Amygdala (tissue), 56 donors: ENCODE data around the gene RALY.

ENCODE experiments used
- DNase-seq, 56 donors: peaks; one replicate each; lab custom pipeline; 2025; lab: John Stamatoyannopoulos, UW

The RALY gene

DNA sequence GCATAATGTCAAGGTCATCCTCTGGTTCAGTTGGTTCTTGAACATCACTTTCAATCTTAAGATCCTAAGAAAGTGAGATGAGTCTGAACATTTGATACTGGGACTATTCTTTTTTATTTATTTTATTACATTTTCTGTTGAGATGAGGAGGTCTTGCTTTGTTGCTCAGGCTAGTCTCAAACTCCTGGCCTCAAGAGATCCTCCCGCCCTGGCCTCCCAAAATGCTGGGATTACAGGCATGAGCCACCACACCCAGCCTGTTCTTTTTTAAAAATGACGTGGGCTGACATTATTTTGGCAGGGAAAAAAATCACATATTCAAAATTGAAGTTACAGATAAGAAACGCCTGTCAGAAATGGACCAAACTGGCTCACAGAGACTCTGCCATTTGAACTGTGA lies 104.9 kb downstream of the RALY start:
- no peak for DNase-seq

DNA sequence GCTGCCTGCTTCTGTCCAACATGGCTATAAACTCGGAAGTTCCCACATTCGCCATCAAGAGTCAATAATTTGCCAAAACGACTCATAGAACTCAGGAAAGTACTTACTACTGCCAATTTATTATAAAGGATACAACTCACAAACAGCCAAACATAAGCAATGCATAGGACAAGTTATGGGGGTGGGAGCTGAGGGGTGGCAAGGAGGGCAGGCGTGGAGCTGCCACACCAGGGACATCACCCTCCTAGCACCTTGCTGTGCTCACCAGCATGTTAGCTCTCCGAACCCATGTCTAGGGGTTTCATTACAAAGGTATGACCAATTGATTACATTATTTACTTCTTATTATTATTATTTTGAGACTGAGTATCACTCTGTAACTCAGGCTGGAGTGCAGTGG lies 106.0 kb downstream of the RALY start:
- no peak for DNase-seq

DNA sequence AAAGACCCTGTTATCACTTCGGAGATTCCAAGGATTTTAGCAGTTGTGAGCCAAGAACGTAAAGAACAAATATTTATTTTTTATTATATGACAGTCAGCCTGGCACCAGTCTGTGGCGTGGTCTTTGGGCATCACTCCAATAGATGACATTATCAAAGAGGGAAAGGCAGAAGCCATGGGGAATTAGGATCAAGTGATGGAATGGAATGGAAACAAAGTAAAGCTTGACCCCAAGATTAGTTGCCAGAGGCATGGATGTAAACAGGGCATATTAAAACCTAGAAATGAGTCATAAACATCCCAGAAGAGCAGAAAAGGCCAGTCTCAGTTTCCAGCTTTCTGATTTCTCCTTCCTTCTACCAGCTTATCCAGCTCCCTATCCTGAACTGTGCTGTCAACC lies 106.9 kb downstream of the RALY start:
- DNase-seq, result no peak

DNA sequence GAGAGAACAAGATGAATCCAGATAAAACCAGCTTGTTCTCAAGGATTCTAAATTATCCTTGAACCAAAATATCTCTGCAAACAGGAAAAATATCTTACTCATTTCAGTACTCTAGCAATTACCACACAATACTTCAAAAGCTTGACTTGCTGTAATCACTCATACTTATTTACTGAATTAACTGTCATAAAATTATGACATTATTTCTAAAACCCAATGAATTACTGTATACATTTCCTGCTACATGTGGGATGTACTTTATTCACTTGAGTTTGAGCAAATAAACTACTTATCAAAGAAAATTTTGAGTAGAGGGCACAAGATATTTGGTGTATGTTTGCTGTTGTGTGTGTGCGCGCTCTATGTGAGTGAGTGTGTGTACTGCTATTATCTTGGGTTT lies 108.6 kb downstream of the RALY start:
- no peak for DNase-seq

DNA sequence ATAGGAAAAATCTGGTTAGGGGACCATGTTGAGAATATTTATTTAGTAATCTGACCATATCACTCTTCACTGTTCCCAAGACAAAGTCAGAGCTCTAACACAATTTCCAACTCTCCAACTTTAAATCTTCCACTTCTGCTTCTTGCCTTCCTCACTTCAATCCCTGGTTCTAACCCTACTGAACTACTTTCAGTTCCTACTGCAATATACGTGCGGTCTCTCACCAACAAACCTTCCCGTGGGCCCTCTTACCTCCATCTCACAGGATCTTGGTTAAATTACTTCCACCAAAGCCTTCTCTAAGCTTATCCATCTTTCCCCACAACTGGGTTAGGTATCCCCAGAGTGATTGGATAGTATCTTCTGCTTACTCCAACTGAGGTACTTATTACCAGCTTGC lies 110.3 kb downstream of the RALY start:
- no peak for DNase-seq

DNA sequence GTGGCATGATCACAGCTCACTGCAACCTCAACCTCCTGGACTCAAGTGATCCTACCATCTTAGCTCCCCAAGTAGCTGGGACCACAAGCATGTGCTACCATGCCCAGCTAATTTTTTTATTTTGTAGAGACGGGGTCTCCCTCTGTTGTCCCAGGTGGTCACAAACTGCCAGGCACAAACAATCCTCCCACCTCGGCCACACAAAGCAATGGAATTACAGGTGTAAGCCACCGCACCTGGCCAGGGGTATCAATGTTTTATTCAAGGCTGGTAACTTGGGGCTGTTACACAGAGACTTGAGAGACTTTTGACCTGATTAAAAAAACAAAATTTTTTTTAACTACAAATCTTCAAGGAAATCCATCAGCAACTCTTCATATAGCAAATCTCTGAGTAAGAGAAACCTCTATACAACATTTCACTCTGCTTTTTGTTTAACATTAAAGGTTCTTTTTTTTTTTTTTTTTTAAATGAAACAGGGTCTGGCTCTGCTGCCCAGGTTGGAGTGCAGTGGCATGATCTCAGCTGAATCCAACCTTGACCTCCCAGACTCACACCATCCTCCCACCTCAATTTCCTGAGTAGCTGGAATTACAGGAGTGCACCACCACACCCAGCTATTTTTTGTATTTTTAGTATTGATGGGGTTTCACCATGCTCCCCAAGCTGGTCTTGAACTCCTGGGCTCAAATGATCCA lies 112.4 kb downstream of the RALY start:
- no peak for DNase-seq

DNA sequence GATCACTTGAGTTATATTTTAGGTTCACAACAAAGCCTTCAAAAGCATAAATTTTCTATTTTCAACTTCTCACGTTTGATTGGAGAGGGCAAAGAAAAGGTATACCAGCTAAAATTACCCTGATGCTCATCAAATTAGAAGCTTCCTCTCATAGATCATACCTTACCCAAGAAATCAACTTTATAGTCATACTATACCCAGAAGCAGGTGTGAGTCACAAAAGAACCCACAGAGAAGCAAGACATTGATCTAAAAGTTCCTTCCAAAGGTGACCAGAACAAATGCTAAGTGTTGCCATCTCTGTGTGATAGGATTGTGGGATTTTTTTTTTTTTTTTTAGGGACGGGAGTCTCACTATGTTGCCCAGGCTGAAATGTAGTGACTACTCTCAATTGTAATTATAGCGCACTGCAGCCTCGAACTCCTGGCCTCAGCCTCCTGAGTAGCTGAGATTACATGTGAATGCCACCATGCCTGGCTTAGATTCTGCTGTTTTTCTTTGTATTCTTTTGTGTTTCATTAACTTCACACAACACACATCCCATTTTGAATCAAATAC lies 115.0 kb downstream of the RALY start:
- DNase-seq, result no peak

DNA sequence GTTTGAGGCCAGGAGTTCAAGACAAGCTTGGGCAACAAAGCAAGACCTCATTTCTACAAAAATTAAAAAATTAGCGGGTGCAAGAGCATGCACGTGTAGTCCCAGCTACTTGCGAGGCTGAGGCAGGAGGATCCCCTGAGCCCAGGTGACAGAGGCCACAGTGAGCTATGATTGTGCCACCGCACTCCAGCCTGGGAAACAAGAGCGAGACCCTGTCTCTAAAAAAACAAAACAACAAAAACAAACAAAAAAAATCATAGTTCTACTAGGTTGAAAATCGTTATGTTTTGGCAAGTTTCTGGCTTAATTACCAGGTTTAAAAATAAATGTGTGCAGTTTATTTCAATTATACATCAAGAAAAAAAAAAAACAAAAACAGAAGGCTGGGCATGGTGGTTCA lies 115.7 kb downstream of the RALY start:
- no peak for DNase-seq

DNA sequence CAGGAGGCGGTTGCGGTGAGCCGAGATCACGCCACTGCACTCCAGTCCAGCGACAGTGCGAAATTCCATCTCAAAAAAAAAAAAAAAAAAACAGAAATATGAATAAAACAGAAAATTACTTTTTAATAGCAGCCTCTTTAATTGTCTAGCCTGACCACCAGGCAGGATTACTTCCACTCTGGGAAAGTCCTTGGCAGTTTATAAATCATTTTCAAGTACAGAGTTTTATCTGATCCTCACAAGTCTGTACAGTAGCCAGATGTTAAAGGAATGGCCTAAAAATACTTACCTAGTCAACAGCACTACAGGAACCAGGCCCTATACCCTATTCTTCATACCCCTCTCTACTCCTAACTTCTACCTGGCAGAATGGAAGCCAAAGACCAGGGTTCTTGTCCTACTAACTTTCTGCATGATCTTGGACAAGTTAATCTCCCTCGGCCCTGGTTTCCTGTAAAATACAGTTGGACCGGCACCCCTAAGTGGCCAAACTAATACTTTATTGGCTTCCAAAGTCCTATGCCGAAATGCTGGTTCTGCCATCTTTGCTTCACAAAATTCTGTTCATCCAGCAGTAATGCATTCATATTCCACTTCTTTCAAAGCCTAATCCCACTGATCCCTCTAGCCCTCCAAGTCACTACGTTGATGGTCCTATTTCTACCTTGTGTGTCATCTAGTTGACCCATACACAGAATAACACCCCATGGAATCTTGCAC lies 116.5 kb downstream of the RALY start:
- no peak for DNase-seq

DNA sequence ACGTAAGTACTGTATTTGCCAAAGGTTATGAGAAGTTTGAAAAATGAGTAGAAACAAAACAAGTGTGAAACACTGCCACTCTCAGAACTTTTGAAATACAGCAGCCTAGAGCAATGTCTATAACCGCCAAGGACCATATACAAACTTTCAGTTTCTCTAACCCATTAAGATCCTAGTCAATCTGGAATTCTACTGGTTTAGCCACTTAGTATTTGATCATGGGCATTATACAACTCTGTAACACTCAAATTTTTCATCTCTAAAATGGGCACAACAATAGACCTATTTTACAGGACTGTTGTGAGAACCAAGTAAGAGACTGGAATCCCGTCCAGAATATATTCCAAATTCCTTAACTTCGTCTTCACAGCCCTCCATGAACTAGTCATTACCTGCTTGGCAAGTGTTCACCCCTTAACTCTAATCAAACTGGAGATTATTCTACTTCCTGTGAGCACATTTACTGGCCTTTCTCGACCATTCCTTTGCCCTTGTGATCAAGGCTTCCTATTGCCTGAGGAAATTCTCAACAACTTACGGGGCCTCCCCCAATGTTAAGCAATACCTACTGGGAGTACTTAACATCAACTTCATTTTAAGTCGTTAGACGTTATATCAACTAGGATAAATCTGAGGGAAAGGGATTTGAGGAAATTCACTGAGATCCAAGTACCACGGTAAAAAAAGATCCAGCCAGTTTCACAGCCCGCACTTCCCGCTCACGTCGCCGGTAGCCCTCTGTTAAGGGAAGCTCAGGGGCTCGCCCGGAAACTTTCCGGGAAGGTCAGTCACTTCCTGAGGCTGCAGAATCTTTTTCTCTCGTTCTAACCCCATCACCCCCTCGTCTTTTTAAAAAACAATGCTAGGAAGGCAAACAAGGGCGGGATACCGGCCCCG lies 117.3 kb downstream of the RALY start:
- no peak for DNase-seq

DNA sequence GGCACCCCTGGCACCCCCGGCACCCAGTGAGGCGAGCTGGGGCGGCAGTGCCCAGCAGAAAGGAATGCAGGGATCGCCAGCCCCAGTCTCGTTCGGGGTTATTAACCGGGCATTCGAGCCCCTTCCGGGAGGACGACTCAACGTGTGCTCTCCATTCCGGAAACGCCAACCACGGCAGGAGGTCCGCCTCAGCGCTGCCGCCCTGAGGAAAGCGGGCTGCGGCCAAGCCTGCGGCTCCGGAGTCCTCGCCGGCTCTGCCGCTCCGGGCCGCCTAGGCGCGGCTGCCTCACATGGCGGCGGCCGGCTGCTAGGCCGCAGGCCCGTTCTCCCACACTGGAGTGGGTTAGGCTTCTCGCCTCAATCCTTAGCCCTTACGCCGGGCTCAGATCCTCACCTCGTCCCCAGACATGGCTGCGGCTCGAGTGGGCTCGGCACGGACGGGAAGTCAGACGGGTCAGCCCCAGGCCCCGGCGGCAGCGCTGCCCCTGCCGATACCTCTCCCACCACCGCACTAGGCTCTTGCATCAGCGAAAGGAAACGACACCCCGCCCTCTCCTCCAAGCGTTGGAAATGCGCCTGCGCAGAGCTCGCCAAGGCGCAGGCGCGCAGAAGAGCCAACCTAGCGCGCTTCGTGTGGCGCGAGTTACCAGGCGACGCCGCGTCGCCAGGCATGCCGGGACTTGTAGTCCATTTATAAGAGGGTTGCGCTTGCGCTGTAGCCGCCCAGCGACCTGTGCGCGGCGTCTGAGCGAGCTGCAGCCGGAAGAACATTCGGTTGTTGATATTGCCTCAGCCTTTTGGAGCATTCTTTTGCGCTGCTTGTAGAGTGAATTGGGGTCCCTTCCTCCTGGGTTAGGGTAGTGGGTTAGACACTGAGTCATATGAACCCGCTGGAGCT lies 118.2 kb downstream of the RALY start, which contains the start of gene EIF2S2:
EIF2S2 (minus strand) TSS at position 542 of the 898 bp plus-strand sequence; CDS start at position 409, 133 bp downstream.
- peak; percentile 73 to 97 (median 91) for DNase-seq

DNA sequence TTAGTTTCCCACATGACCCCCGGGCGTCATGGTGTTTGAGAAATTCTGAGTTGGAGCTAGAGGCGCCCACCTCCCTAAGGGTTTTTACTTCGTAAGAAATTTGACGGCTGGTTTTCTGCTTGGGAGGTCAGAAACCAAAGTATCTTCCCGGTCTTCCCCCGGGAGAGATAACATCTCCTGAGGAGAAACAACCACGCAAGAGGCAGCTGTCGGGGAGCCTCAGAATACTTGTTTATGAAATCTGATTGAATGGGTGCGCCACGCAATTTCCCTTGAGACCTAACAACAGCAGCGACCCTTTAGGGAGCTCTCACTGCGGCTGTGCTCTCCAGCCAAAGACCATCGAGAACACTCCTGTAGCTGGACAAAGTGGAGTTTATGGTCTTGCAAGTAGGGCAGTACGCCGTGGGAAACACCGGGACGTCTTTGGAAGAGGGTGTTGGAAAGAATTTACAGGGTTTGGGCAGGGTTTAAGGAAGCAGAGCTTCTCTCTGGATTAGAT lies 118.9 kb downstream of the RALY start:
- DNase-seq, result peak in 9 of 56 donors; percentile 31 to 61 (median 40)

DNA sequence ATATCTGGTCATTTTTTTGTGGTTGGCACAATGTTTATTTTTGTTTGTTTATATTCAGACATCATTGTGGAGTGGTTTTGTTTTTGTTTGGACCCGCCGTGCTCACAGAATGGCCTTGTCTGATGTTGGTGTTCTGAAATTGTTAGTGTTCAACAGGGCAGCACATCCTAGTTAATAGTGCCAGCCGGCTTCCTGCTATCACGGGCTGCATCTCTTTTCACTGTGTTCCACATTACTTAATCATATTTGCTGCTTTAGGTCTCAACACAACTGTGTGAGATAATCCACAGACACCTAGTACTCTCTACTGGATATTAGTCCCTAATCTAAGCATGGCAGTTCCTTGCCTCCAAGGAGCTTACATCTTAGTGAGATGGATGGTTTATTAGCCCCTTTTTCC lies 121.1 kb downstream of the RALY start:
- no peak for DNase-seq

DNA sequence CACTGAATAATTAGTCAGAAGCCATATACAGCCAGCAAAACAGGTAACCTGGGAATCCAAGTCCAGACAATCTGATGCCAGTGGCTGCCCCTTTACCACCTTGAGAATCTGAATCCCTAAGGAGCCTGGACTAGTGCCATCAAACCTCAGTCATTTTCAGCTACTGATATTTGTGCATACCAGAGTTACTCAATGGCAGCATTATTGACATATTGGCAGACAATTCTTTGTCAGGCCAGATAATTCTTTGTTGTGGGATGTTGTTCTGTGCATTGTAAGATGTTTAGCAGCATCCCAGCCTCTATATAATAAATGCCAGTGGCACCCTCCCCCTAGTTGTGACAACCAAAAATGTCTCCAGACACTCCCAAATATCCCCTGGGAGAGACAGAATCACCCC lies 121.5 kb downstream of the RALY start:
- no peak for DNase-seq

DNA sequence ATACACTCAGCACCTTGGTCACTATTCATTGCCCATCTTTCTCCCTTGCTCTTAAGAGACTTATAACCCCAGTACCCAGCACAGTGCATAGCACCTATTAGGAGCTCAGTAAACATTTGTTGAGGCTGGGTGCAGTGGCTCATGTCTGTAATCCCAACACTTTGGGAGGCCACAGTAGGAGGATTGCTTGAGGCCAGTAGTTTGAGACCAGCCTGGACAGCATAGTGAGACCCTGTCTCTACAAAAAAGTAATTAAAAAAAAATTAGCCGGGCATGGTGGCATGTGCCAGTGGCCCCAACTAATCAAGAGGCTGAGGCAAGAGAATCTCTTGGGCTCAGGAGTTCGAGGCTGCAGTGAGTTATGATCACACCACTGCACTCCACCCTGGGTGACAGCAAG lies 126.5 kb downstream of the RALY start:
- DNase-seq, result no peak

DNA sequence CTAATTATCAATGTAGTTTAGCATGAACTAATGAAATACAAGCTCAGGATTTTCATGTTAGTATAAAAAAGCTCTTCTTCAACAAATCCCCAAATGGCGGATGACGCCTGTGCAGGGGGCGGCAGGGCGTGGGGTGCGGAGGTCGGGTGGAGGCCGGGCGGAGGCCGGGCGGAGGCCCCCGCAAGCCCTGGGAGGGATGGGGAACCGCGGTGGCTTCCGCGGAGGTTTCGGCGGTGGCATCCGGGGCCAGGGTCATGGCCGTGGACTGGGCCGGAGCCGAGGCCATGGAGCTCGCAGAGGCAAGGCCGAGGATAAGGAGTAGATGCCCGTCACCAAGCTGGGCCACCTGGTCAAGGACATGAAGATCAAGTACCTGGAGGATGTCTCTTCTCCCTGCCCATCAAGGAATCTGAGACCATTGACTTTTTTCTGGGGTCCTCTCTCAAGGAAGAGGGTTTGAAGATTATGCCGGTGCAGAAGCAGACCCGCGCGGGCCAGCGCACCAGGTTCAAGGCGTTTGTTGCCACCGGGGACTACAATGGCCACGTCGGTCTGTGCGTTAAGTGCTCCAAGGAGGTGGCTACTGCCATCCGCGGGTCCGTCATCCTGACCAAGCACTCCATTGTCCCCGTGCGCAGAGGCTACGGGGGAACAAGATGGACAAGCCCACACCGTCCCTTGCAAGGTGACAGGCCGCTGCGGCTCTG lies 128.7 kb downstream of the RALY start:
- no peak for DNase-seq

DNA sequence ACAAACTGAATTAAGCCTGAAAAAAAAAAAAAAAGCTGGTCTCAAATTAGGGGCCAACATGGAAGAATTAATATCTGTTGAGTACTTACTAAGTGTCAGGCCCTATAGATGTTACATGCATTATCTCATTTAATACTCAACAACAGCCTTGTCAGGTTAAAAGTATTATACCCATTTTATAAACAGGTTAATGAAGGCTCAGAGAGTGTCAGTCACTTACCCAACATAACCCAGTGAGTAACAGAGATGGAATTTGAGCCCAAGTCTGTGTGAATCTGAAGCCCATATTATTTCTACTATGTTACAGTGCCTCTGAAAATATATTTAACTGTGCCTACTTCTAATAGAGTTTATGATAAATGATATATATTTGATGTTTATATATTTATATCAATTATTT lies 129.6 kb downstream of the RALY start:
- no peak for DNase-seq

DNA sequence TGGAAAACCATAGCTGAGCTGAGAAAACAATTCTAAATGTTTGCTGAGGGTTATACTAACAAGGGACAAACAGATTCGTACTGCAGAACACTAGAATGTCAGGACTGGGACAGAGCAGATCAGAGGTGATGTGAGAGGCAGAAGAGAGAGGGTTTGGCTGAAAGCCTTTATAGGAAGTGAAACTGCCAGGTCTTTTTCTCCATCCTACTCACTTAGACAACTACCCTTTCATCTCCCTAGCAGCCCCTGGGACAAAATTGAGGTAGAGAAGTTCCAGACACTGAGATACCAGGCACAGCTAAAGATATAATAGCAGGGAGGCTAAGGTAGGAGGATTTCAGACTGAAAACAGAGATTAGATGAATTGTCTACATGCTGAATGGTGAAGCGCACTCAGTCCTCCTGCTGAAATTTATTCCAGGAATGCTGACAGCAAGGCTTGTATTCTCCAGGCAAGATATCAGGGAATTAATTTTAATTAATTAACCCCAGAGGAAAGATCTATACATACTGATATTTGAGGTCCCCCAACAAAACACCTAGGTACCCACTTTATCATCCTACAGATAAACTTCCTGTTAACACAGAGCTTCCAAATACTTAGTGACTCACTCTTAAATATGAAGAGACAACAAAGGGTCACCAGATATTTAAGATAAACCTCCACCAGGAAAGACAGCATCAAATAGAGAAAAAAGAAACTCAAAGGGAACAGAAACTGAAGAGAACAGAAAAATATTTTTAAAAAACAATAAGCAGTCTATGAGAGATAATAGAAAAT lies 130.9 kb downstream of the RALY start:
- no peak for DNase-seq
